Neural crest cell (in vitro differentiated cells): Measurements from ENCODE around the gene GSS. TPM values are rescaled to one million over a fixed set of nuclear protein-coding genes. Genes with fewer than 3 reads are reported as not detected.

ENCODE experiments used
- DNase-seq: peaks from one replicate; pipeline ENCODE4 v3.0.0; 2021; ENCODE audit warnings: low read depth, mixed read lengths, low spot score
- H3K27ac Mint-ChIP-seq: one replicate; pipeline ENCODE4 v1.8.0; 2021; ENCODE audit warnings: mild to moderate bottlenecking, mixed read lengths; ENCODE audit not compliant: unreplicated experiment
- H3K27me3 Mint-ChIP-seq: 2 replicates; pipeline ENCODE4 v1.8.0; 2021; ENCODE audit warnings: low read depth, mild to moderate bottlenecking, mixed read lengths
- H3K36me3 Mint-ChIP-seq: 2 replicates; pipeline ENCODE4 v1.8.0; 2021; ENCODE audit warnings: low read depth, mild to moderate bottlenecking, mixed read lengths
- H3K4me1 Mint-ChIP-seq: 2 replicates; pipeline ENCODE4 v1.8.0; 2021; ENCODE audit warnings: mixed read lengths
- H3K4me3 Mint-ChIP-seq: one replicate; pipeline ENCODE4 v1.8.0; 2021; ENCODE audit warnings: mild to moderate bottlenecking, mixed read lengths
- H3K9me3 Mint-ChIP-seq: 2 replicates; pipeline ENCODE4 v1.8.0; 2021; ENCODE audit warnings: mixed read lengths
- total RNA-seq: library from RNA; stranded (reverse); gene quantifications from 2 replicates; pipeline ENCODE4 v1.2.1, GENCODE V29; 2021
- TF ChIP-seq, protein P1 (sequence below): fragments of 200-600 bp; sonication (generic); conservative IDR thresholded peaks from 2 replicates; pipeline ENCODE4 v1.5.0; 2021; ENCODE audit warnings: antibody characterized with exemption, mild to moderate bottlenecking

The GSS gene
- total RNA-seq, 1 donor from 2014 or later, result 78.8 TPM

DNA sequence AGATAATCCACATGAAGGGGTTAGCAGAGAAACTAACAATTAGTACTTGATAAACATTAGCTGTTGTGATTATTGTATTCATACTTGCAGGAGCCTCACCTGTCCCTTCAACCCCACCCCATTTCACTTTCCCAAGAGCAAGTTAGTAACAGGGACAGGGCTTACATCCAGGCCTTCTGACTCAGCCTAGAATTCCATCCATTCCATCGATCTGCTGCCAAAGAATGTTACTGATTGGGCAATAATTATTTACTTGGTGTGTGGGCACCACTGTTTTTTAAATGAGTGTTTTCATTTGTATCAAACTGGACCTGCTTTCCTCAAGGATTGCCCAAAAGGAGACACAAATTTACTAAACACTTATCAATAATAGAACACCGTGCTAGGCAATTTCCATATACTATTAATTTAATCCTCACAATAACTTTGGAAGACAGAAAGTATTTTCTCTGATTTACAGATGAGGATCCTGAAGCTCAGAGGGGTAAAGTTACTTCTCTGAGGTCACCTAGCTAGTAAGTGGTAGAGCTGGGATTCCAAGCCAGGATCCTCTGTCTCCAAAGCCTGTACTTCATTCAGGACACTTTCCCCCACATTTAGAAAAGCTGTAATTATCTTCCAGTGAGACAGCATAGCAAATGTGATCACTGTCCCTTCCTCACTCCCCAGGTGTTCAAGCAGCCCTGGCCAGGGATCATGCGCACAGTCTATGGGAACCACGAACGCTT is 32.8 kb downstream of the GSS start:
- no peak overlapping the region for H3K4me3 Mint-ChIP-seq
- peaks cover 27% of the 10 kb centered on the region for H3K36me3 Mint-ChIP-seq
- TF ChIP-seq, protein P1, sequence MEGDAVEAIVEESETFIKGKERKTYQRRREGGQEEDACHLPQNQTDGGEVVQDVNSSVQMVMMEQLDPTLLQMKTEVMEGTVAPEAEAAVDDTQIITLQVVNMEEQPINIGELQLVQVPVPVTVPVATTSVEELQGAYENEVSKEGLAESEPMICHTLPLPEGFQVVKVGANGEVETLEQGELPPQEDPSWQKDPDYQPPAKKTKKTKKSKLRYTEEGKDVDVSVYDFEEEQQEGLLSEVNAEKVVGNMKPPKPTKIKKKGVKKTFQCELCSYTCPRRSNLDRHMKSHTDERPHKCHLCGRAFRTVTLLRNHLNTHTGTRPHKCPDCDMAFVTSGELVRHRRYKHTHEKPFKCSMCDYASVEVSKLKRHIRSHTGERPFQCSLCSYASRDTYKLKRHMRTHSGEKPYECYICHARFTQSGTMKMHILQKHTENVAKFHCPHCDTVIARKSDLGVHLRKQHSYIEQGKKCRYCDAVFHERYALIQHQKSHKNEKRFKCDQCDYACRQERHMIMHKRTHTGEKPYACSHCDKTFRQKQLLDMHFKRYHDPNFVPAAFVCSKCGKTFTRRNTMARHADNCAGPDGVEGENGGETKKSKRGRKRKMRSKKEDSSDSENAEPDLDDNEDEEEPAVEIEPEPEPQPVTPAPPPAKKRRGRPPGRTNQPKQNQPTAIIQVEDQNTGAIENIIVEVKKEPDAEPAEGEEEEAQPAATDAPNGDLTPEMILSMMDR, result no peak
- no peak overlapping the region for H3K27ac Mint-ChIP-seq
- H3K9me3 Mint-ChIP-seq, result no peaks in the 10 kb centered on the region
- H3K4me1 Mint-ChIP-seq, result no peaks in the 10 kb centered on the region
- H3K27me3 Mint-ChIP-seq, result no peaks in the 10 kb centered on the region
- DNase-seq, result no peak

DNA sequence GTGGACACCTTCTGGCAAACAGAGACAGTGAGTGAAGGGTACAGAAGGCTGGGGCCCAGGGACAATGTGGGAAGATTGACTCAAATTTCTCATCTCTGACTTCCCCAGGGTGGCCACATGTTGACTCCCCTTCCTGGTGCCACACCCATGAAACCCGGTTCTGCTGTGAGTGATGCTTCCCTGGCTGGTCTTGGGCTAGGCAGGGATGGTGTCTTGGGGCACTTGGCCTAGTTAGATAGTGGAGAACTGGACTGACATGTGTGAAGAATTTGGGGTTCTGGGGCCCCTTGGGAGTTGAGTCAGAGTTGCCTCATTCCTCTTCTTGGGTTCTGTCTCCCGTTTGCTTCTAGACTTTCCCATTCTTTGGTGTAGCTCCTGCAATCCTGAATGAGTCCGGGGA is 34.2 kb downstream of the GSS start:
- TF ChIP-seq, protein P1, result no peak
- Mint-ChIP-seq H3K36me3 (peaks cover 24% of the 10 kb centered on the region), H3K4me3 (no peak overlapping the region), H3K4me1 (no peaks in the 10 kb centered on the region), H3K27me3 (no peaks in the 10 kb centered on the region), H3K9me3 (no peaks in the 10 kb centered on the region), H3K27ac (no peak overlapping the region)
- DNase-seq, result no peak

DNA sequence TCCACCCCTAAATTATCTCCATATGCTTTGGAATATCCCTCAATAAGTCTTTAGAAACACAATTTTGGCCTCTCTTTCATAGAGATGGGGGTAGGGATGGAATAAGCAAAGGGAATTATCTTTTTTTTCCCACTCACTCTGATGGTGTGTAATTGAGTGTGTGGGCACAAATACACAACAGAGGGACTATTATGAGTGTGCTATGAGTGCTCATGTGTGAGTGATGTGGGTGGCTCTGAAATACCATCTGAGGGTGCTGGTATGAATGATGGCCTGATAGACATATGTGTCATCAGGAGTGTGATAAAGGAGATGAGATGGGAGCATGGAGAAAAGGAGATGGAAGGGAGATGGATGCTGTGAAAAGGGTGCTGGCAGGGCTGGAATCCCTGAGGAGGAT is 35.6 kb downstream of the GSS start:
- Mint-ChIP-seq H3K36me3 (peaks cover 18% of the 10 kb centered on the region), H3K4me3 (no peak overlapping the region), H3K4me1 (no peaks in the 10 kb centered on the region), H3K27me3 (no peaks in the 10 kb centered on the region), H3K9me3 (no peaks in the 10 kb centered on the region), H3K27ac (no peak overlapping the region)
- DNase-seq, result no peak
- TF ChIP-seq, protein P1, result no peak

DNA sequence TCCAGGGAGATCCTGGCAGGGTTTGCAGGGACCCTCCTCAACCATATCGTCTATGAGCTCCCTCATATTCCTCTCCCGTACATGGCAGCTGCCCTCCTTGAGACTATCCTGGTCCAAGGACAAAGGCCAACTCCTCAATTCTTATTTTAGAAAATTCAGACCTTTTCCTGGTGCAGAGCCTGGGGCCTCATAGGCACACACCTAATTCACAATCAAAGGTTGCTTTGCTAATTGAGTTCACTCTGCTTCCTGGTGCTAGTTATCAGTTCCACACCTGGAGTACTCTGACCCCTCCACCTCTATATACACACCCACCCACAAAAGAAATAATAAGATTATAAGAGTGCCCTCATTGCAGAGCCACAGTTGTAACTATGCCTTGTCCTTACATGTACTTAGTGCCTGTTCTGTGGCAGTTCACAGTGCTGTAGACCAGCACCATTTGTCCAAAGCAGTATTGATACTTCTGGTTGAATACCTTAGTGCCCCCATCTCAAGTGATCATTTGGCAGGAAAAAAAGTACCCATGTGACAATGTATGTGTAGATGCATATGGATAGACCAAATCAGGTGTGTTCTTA is 38.7 kb downstream of the GSS start:
- TF ChIP-seq, protein P1, result no peak
- no peak for DNase-seq
- Mint-ChIP-seq H3K27ac (no peak overlapping the region), H3K4me1 (no peaks in the 10 kb centered on the region), H3K36me3 (peaks cover 20% of the 10 kb centered on the region), H3K9me3 (no peaks in the 10 kb centered on the region), H3K4me3 (no peak overlapping the region), H3K27me3 (no peaks in the 10 kb centered on the region)

DNA sequence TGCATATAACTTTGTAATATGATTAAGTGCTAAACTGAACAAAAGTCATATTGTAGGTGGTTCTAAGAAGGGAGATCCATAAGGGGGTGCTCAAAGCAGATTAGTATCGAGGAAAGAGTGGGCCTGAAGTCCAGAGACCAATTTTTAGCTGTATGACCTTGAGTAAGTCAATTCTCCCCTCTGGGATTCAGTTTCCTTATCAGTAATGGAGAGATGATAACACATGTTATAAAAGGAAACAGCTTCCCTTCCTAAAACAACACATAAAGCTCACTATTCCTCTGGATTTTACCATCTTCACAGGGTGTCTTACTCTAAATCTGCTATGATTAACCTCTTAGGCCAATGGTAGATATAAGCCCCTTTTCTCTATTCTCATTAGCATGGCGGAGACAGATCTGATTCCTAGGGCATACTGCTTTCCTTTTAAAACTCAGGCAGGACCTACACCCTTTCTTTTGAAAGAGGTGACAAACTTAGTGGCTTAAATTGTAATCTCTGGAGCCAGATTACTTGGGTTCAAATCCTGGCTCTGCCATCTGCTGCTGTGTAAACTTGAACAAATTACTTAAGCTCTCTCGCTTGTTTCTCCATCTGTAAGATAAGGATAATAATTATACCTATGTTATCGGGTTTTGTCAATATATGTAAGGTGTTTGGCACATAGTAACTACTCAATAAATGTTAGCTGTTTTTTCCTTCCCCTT is 39.7 kb downstream of the GSS start:
- H3K27me3 Mint-ChIP-seq, result no peaks in the 10 kb centered on the region
- H3K9me3 Mint-ChIP-seq, result no peaks in the 10 kb centered on the region
- TF ChIP-seq, protein P1, result no peak
- H3K27ac Mint-ChIP-seq, result no peak overlapping the region
- peaks cover 23% of the 10 kb centered on the region for H3K36me3 Mint-ChIP-seq
- H3K4me1 Mint-ChIP-seq, result no peaks in the 10 kb centered on the region
- no peak for DNase-seq
- H3K4me3 Mint-ChIP-seq, result no peak overlapping the region
